ENCODE measurements around the gene CCDC102A.

- TF ChIP-seq EP300 (IDR thresholded peaks at IDR 0.05; ENCODE audit: borderline replicate concordance in 1 of 2, control insufficient read depth in 1 of 2, low read depth in 2 of 2, low read length in 2 of 2): no peak
- TF ChIP-seq REST (IDR thresholded peaks at IDR 0.05; ENCODE audit: low read depth, low read length): no peak
- no peak for TF ChIP-seq MYB (IDR thresholded peaks at IDR 0.05; ENCODE audit: borderline replicate concordance, low read depth, low read length)
- TF ChIP-seq EGR1 (IDR thresholded peaks at IDR 0.05; ENCODE audit: borderline replicate concordance in 1 of 2, low read depth in 2 of 2, low read length in 2 of 2): no peak
- TF ChIP-seq CTCF (IDR thresholded peaks at IDR 0.05 in 2 of 3, conservative IDR thresholded peaks at IDR 0.05 in 1 of 3; ENCODE audit: control insufficient read depth in 2 of 3, extremely low read depth in 1 of 3, insufficient read depth in 1 of 3, low read depth in 3 of 3, low read length in 3 of 3): no peak
- TF ChIP-seq TCF12 (IDR thresholded peaks at IDR 0.05; ENCODE audit: low read depth, low read length): no peak
- TF ChIP-seq POLR2A (IDR thresholded peaks at IDR 0.05; ENCODE audit: low read depth, low read length): no peak
These were observed 63.7 kb downstream of the CCDC102A start for GRCh38 chr16:57472665-57473060.

All from GM12878 (cell line).